Mesendoderm (in vitro differentiated cells): Measurements from ENCODE around the gene ORM2.

Experiments
- DNase-seq: peaks from one replicate; pipeline ENCODE4 v3.0.0; 2013
- H2AK5ac ChIP-seq: 2 replicates; pipeline ENCODE4 v1.6.1; 2013; ENCODE audit warnings: low read length, inconsistent platforms
- H2BK120ac ChIP-seq: 2 replicates; pipeline ENCODE4 v1.6.1; 2013; ENCODE audit warnings: low read depth, mild to moderate bottlenecking, low read length, moderate library complexity, mixed read lengths
- H2BK15ac ChIP-seq: replicated peaks from 2 replicates; pipeline ENCODE4 v1.6.1; 2013; ENCODE audit warnings: low read depth, mild to moderate bottlenecking, moderate library complexity
- H2BK5ac ChIP-seq: 2 replicates; pipeline ENCODE4 v1.6.1; 2013; ENCODE audit warnings: low read length, inconsistent platforms
- H3K18ac ChIP-seq: 2 replicates; pipeline ENCODE4 v1.6.1; 2013; ENCODE audit warnings: mild to moderate bottlenecking, low read length, mixed read lengths
- H3K23ac ChIP-seq: one replicate; pipeline ENCODE4 v1.6.1; 2013; ENCODE audit warnings: low read length
- H3K27ac ChIP-seq: 2 replicates; pipeline ENCODE4 v1.5.1; 2013; ENCODE audit warnings: low read depth, mild to moderate bottlenecking, inconsistent platforms, low read length, moderate library complexity
- H3K27me3 ChIP-seq: 2 replicates; pipeline ENCODE4 v1.6.1; 2013; ENCODE audit warnings: low read length, control low read depth, mild to moderate bottlenecking, inconsistent platforms; ENCODE audit not compliant: insufficient read depth, poor library complexity
- H3K36me3 ChIP-seq: 2 replicates; pipeline ENCODE4 v1.6.1; 2013; ENCODE audit warnings: low read length, inconsistent platforms; ENCODE audit not compliant: control insufficient read depth, insufficient read depth
- H3K4ac ChIP-seq: one replicate; pipeline ENCODE4 v1.6.1; 2013; ENCODE audit warnings: low read depth, mild to moderate bottlenecking, low read length, moderate library complexity
- H3K4me1 ChIP-seq: 2 replicates; pipeline ENCODE4 v1.6.1; 2013; ENCODE audit warnings: low read depth, low read length, inconsistent platforms; ENCODE audit not compliant: control insufficient read depth
- H3K4me2 ChIP-seq: 2 replicates; pipeline ENCODE4 v1.6.1; 2013; ENCODE audit warnings: low read length
- H3K4me3 ChIP-seq: 2 replicates; pipeline ENCODE4 v1.5.1; 2013; ENCODE audit warnings: mild to moderate bottlenecking, low read length
- H3K56ac ChIP-seq: one replicate; pipeline ENCODE4 v1.6.1; 2013; ENCODE audit warnings: low read length
- H3K79me1 ChIP-seq: 2 replicates; pipeline ENCODE4 v1.6.1; 2013; ENCODE audit warnings: low read length, inconsistent platforms
- H3K79me2 ChIP-seq: 2 replicates; pipeline ENCODE4 v1.6.1; 2013; ENCODE audit warnings: mild to moderate bottlenecking, low read length; ENCODE audit not compliant: control insufficient read depth, insufficient read depth
- H3K9ac ChIP-seq: 2 replicates; pipeline ENCODE4 v1.6.1; 2013; ENCODE audit warnings: low read length, inconsistent platforms
- H4K5ac ChIP-seq: one replicate; pipeline ENCODE4 v1.6.1; 2013; ENCODE audit warnings: low read length
- H4K8ac ChIP-seq: one replicate; pipeline ENCODE4 v1.6.1; 2013; ENCODE audit warnings: low read depth, mild to moderate bottlenecking, control low read depth, low read length, moderate library complexity
- WGBS: extraction: QIAGEN DNeasy Blood & Tissue Kit; methylation state at CpG from one replicate; pipeline ENCODE4 v1.1.7; 2013; ENCODE audit warnings: low lambda C conversion rate, missing lambda C conversion rate; ENCODE audit not compliant: insufficient coverage; ENCODE audit errors: extremely low coverage; 5-methylcytosine and 5-hydroxymethylcytosine counted together

Gene ORM2

GRCh38 chr9:114348906-114349482, 19.3 kb downstream of the ORM2 start:
- Histone ChIP-seq H2AK5ac (no peak overlapping the region), H4K8ac (no peak overlapping the region), H3K79me2 (no peaks in the 10 kb centered on the region), H3K27ac (peak overlapping the region; percentile 40), H2BK5ac (no peak overlapping the region), H4K5ac (no peak overlapping the region), H3K56ac (peak overlapping the region; percentile 59), H3K18ac (peak overlapping the region; percentile 16), H3K4me2 (no peak overlapping the region), H3K79me1 (no peaks in the 10 kb centered on the region), H3K4me1 (peaks cover 3% of the 10 kb centered on the region), H3K4ac (peak overlapping the region; percentile 39), H3K36me3 (no peaks in the 10 kb centered on the region), H3K27me3 (no peaks in the 10 kb centered on the region), H2BK120ac (no peak overlapping the region), H3K4me3 (no peak overlapping the region), H2BK15ac (no peak overlapping the region), H3K23ac (no peak overlapping the region), H3K9ac (peak overlapping the region; percentile 19)
- WGBS = no CpG with 5 or more reads among the region's 9 CpGs
- peak; percentile 97 for DNase-seq

- peak overlapping the region; percentile 38 for H3K4ac ChIP-seq
- peaks cover 3% of the 10 kb centered on the region for H3K4me1 ChIP-seq
- H3K9ac ChIP-seq = no peak overlapping the region
- no peak overlapping the region for H2BK120ac ChIP-seq
- no peak overlapping the region for H2BK5ac ChIP-seq
- H3K23ac ChIP-seq = no peak overlapping the region
- no peak overlapping the region for H4K8ac ChIP-seq
- no peak overlapping the region for H2BK15ac ChIP-seq
- H3K79me1 ChIP-seq = no peaks in the 10 kb centered on the region
- no peak overlapping the region for H4K5ac ChIP-seq
- peak overlapping the region; percentile 16 for H3K18ac ChIP-seq
- H3K56ac ChIP-seq = peak overlapping the region; percentile 59
- H3K4me3 ChIP-seq = no peak overlapping the region
- H3K27ac ChIP-seq = peak overlapping the region; percentile 40
- H3K27me3 ChIP-seq = no peaks in the 10 kb centered on the region
- H2AK5ac ChIP-seq = peak overlapping the region; percentile 18
- H3K79me2 ChIP-seq = no peaks in the 10 kb centered on the region
- H3K4me2 ChIP-seq = no peak overlapping the region
- no peak for DNase-seq
- WGBS = no CpG with 5 or more reads among the region's 10 CpGs
- H3K36me3 ChIP-seq = no peaks in the 10 kb centered on the region
These were observed 20.2 kb downstream of the ORM2 start for GRCh38 chr9:114349713-114350480.

GRCh38 chr9:114350636-114351401, 21.1 kb downstream of the ORM2 start:
- H2BK5ac ChIP-seq = no peak overlapping the region
- no peak overlapping the region for H3K4me3 ChIP-seq
- no CpG with 5 or more reads among the region's 16 CpGs for WGBS
- H3K56ac ChIP-seq = no peak overlapping the region
- no peaks in the 10 kb centered on the region for H3K79me1 ChIP-seq
- DNase-seq = no peak
- no peak overlapping the region for H3K27ac ChIP-seq
- H4K8ac ChIP-seq = no peak overlapping the region
- H3K27me3 ChIP-seq = no peaks in the 10 kb centered on the region
- H3K23ac ChIP-seq = no peak overlapping the region
- H3K4ac ChIP-seq = no peak overlapping the region
- H2BK15ac ChIP-seq = no peak overlapping the region
- H3K4me1 ChIP-seq = peaks cover 3% of the 10 kb centered on the region
- H3K36me3 ChIP-seq = no peaks in the 10 kb centered on the region
- H3K4me2 ChIP-seq = no peak overlapping the region
- no peak overlapping the region for H2BK120ac ChIP-seq
- H3K18ac ChIP-seq = no peak overlapping the region
- H4K5ac ChIP-seq = no peak overlapping the region
- H3K9ac ChIP-seq = no peak overlapping the region
- H2AK5ac ChIP-seq = no peak overlapping the region
- H3K79me2 ChIP-seq = no peaks in the 10 kb centered on the region

GRCh38 chr9:114351932-114352331, 22.3 kb downstream of the ORM2 start:
- Histone ChIP-seq H3K79me2 (no peaks in the 10 kb centered on the region), H3K4ac (no peak overlapping the region), H3K27ac (no peak overlapping the region), H4K8ac (no peak overlapping the region), H2BK5ac (no peak overlapping the region), H2BK120ac (no peak overlapping the region), H3K79me1 (no peaks in the 10 kb centered on the region), H3K23ac (no peak overlapping the region), H3K9ac (no peak overlapping the region), H2AK5ac (no peak overlapping the region), H2BK15ac (no peak overlapping the region), H3K4me2 (no peak overlapping the region), H3K36me3 (no peaks in the 10 kb centered on the region), H3K18ac (no peak overlapping the region), H3K56ac (no peak overlapping the region), H3K4me1 (peaks cover 3% of the 10 kb centered on the region), H4K5ac (no peak overlapping the region), H3K27me3 (no peaks in the 10 kb centered on the region), H3K4me3 (no peak overlapping the region)
- WGBS = no CpG with 5 or more reads among the region's 4 CpGs
- no peak for DNase-seq

GRCh38 chr9:114355821-114356220, 26.2 kb downstream of the ORM2 start:
- Histone ChIP-seq H3K4me3 (no peak overlapping the region), H3K4me2 (no peak overlapping the region), H2AK5ac (no peak overlapping the region), H3K18ac (no peak overlapping the region), H3K4me1 (no peaks in the 10 kb centered on the region), H2BK5ac (no peak overlapping the region), H2BK15ac (no peak overlapping the region), H3K9ac (no peak overlapping the region), H3K36me3 (no peaks in the 10 kb centered on the region), H3K79me2 (no peaks in the 10 kb centered on the region), H4K8ac (no peak overlapping the region), H3K56ac (no peak overlapping the region), H3K27ac (no peak overlapping the region), H3K4ac (no peak overlapping the region), H3K23ac (no peak overlapping the region), H3K27me3 (no peaks in the 10 kb centered on the region), H2BK120ac (no peak overlapping the region), H4K5ac (no peak overlapping the region), H3K79me1 (no peaks in the 10 kb centered on the region)
- WGBS = no CpG with 5 or more reads among the region's 6 CpGs
- DNase-seq = no peak
